Adrenal gland (tissue), 12 donors: ENCODE measurements around the gene BDKRB1. TPM values are rescaled to one million over a fixed set of nuclear protein-coding genes. Genes with fewer than 3 reads are reported as not detected.

Experiments used
- DNase-seq, 7 donors: peaks; one replicate each; pipeline ENCODE4 v3.0.0-alpha.2; 2019 to 2020
- H3K27ac ChIP-seq, 5 donors: fragments of 200-600 bp; sonication (generic) in 4 of 5; 1 replicate in 3 of 5; 2 replicates in 2 of 5; pipeline versions ENCODE4 v1.5.1 to v1.8.0; 2016 to 2020; ENCODE audit warnings: mild to moderate bottlenecking in 1 of 5
- H3K27me3 ChIP-seq: fragments of 200-600 bp; 2 replicates; pipeline ENCODE4 v1.8.0; 2021
- H3K36me3 ChIP-seq, 2 donors: fragments of 200-600 bp; replicated peaks in 1 of 2; 1 replicate in 1 of 2; 2 replicates in 1 of 2; pipeline versions ENCODE4 v1.5.1 to v1.8.0; 2018 to 2022
- H3K4me1 ChIP-seq, 2 donors: fragments of 200-600 bp; replicated peaks in 1 of 2; 1 replicate in 1 of 2; 2 replicates in 1 of 2; pipeline versions ENCODE4 v1.5.1 to v1.8.0; 2018 to 2021
- H3K4me3 ChIP-seq, 4 donors: fragments of 200-600 bp; sonication (generic) in 3 of 4; one replicate each; pipeline ENCODE4 v1.5.1; 2016 to 2018
- H3K9me3 ChIP-seq, 3 donors: fragments of 200-600 bp; sonication (generic) in 1 of 3; replicated peaks in 1 of 3; 1 replicate in 2 of 3; 2 replicates in 1 of 3; pipeline versions ENCODE4 v1.5.1 to v1.8.0; 2016 to 2021
- POLR2A ChIP-seq, 2 donors: fragments of 450-650 bp; IDR thresholded peaks; one replicate each; pipeline ENCODE4 v1.6.1; 2017; ENCODE audit warnings: antibody characterized with exemption in 2 of 2, mild to moderate bottlenecking in 2 of 2, moderate library complexity in 1 of 2
- WGBS, 4 donors: extraction: QIAGEN DNeasy Blood & Tissue Kit in 2 of 4; methylation state at CpG; one replicate each; pipeline versions ENCODE4 v1.1.5 to v1.1.7; 2013 to 2017; 5-methylcytosine and 5-hydroxymethylcytosine counted together
- intact Hi-C, 2 donors: fragments of 100-400 bp; cut with DNase I; formaldehyde crosslinking; loops; one replicate each; pipeline versions ENCODE4 v1.14.1 to v1.15.0; 2022 to 2023
- polyA plus RNA-seq, 3 donors: library from polyadenylated mRNA; stranded (reverse); fragments of 200-250 nt in 2 of 3; fragments of 350-450 nt in 1 of 3; fragmentation: Illumina TruSeq in 1 of 3; extraction: RNeasy Lipid Tissue Mini Kit (QIAGEN cat#74804) in 1 of 3; gene quantifications; one replicate each; pipeline ENCODE4 v1.2.3, GENCODE V29; 2013 to 2014
- total RNA-seq, 9 donors: library from RNA; depleted of rRNA in 4 of 9; stranded (reverse); fragments of >200 nt in 4 of 9; fragments of 120-200 nt in 1 of 9; fragmentation: NEBNext Ultra II Directional in 1 of 9; extraction: Animal tissue kit (Norgen Biotek cat#: 25700) in 1 of 9; gene quantifications; one replicate each; pipeline versions ENCODE4 v1.1.0 to v1.2.4, GENCODE V29; 2013 to 2023
- TF ChIP-seq, protein P1 (sequence below), 6 experiments: fragments of 450-650 bp in 4 of 6; fragments of 200-600 bp in 2 of 6; sonication (generic) in 1 of 6; IDR thresholded peaks; 1 replicate in 5 of 6; 2 replicates in 1 of 6; pipeline versions ENCODE4 v1.5.1 to v1.8.0; 2016 to 2021; ENCODE audit warnings: antibody characterized with exemption in 6 of 6, mild to moderate bottlenecking in 2 of 6, moderate library complexity in 1 of 6
- donor health status: healthy with polysubstance abuse.
- donor health status: Bipolar disorder and iron deficiency.
- donor health status: DM: yes; HTN: yes; CAD: no.
- donor health status: DM: no; HTN: no; CAD: no.
- donor health status: DM: no; HTN: no; CAD: no.
- donor health status: DM: yes; HTN: yes; CAD: no.

The BDKRB1 gene
- total and polyA plus RNA-seq, 12 donors = 0.25 to 0.98 (median 0.88) TPM; not detected in 9

DNA sequence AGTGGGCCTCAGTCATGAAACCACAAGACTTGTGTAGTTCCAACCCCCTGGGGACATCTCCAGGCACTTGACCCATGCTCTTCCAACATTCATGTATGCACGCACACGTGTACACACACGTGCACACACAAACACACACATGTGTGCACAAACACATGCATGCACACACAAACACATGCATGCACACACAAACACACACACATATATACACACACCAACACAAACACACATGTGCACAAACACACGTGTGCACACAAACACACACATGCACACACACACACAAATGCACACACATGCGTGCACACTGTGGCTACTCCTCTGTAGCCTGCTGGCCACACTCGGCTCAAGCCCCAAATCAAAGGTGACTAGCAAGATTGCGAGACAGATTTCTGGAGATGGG lies 28.6 kb upstream of the BDKRB1 start:
- TF ChIP-seq, protein P1, sequence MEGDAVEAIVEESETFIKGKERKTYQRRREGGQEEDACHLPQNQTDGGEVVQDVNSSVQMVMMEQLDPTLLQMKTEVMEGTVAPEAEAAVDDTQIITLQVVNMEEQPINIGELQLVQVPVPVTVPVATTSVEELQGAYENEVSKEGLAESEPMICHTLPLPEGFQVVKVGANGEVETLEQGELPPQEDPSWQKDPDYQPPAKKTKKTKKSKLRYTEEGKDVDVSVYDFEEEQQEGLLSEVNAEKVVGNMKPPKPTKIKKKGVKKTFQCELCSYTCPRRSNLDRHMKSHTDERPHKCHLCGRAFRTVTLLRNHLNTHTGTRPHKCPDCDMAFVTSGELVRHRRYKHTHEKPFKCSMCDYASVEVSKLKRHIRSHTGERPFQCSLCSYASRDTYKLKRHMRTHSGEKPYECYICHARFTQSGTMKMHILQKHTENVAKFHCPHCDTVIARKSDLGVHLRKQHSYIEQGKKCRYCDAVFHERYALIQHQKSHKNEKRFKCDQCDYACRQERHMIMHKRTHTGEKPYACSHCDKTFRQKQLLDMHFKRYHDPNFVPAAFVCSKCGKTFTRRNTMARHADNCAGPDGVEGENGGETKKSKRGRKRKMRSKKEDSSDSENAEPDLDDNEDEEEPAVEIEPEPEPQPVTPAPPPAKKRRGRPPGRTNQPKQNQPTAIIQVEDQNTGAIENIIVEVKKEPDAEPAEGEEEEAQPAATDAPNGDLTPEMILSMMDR (IDR thresholded peaks at IDR 0.05) = no peak
- TF ChIP-seq POLR2A (IDR thresholded peaks at IDR 0.05) = no peak
- no peak overlapping the region for H3K27ac ChIP-seq
- DNase-seq = no peak
- H3K9me3 ChIP-seq = no peaks in the 10 kb centered on the region
- no peak overlapping the region for H3K4me3 ChIP-seq
- intact Hi-C loops = no loop called here
- no peaks in the 10 kb centered on the region for H3K4me1 ChIP-seq
- H3K36me3 ChIP-seq = no peaks in the 10 kb centered on the region
- H3K27me3 ChIP-seq = no peaks in the 10 kb centered on the region
- WGBS, 4 donors = 78 to 92% (median 82%) methylated on average over 1 to 7 of the region's 7 CpGs

DNA sequence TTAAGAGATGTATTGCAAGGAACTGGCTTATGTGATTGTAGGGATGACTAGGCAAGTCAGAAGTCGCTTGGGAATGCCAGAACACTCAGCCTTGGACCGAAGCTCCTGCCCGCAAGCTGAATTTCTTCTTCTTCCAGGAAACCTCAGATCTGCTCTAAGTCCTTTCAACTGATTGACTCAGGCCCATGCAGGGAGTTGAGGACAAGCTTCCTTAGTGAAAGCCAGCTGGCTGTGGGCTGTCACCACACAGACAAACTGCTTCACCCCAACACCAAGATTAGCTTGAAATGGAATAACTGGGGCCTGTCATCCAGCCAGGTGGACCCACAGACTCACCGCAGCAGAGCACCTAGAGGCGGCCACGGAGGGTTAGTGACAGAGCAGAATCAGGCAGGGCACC lies 26.7 kb upstream of the BDKRB1 start:
- intact Hi-C loops = no loop called here
- no peak for TF ChIP-seq POLR2A (IDR thresholded peaks at IDR 0.05)
- TF ChIP-seq, protein P1 (IDR thresholded peaks at IDR 0.05) = no peak
- 90 to 97% (median 94%) methylated on average over 6 of the region's 6 CpGs for WGBS, 4 donors
- H3K4me3 ChIP-seq = no peak overlapping the region
- H3K27me3 ChIP-seq = no peaks in the 10 kb centered on the region
- H3K36me3 ChIP-seq = no peaks in the 10 kb centered on the region
- no peak overlapping the region for H3K27ac ChIP-seq
- H3K9me3 ChIP-seq = no peaks in the 10 kb centered on the region
- no peaks in the 10 kb centered on the region for H3K4me1 ChIP-seq
- no peak for DNase-seq

DNA sequence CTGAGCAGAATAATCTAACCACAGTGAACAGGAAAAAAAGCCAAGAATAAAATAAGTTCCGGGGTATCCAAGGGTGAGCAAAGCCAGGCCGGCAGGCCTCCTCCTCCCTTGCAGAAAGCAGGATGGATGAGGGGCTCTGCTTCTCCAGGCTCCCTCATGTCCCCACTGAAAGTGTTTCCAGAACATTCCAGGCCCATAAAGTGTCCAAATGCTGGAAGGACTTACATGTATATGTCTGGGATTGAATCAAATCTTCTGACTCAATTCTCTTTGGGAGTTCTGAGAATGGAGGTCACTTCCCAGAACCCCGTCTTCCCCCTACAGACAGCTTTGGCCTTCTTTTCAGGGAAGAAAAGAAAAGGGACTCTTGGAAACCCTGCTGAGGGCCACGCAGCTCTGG lies 25.0 kb upstream of the BDKRB1 start:
- TF ChIP-seq, protein P1 (IDR thresholded peaks at IDR 0.05) = no peak
- TF ChIP-seq POLR2A (IDR thresholded peaks at IDR 0.05) = no peak

DNA sequence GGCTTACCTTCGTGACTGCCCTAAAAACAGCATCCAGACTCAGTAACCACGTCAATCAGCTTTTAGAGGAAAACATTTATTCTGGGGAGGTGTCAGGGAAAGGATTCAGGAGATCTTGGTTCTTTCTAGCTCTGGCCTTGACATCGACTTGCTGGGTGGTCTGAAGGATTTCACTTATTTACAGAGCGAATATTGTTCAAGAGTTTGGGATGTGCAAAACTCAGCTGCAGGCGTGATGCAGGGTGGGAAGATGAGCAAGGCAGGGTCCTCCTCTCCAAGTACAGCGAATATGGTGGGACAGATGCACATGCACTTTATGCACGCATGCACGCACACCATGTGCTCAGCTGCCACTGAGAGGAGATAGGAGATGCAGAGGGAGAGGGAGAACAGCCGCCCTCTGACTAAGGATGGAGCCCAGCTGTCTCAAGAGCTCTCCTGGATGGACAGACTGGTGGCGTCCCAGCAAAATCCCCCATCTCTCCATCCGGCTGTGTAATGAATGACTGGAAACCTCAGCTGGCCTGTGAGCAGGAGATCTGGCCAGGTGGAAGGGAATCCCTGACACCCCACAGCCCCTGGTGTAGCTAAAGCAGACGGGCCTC lies 24.4 kb upstream of the BDKRB1 start:
- Histone ChIP-seq H3K9me3 (no peaks in the 10 kb centered on the region), H3K4me3 (no peak overlapping the region), H3K4me1 (no peaks in the 10 kb centered on the region), H3K27ac (no peak overlapping the region), H3K36me3 (no peaks in the 10 kb centered on the region), H3K27me3 (no peaks in the 10 kb centered on the region)
- intact Hi-C loops = no loop called here
- DNase-seq = no peak
- WGBS, 4 donors = 72 to 87% (median 78%) methylated on average over 10 to 12 of the region's 12 CpGs
- TF ChIP-seq, protein P1 (IDR thresholded peaks at IDR 0.05) = no peak
- no peak for TF ChIP-seq POLR2A (IDR thresholded peaks at IDR 0.05)

More for the DNA sequence above, 25.0 kb upstream of the BDKRB1 start:
- Histone ChIP-seq H3K4me3 (no peak overlapping the region), H3K36me3 (no peaks in the 10 kb centered on the region), H3K4me1 (no peaks in the 10 kb centered on the region), H3K27me3 (no peaks in the 10 kb centered on the region), H3K27ac (no peak overlapping the region), H3K9me3 (no peaks in the 10 kb centered on the region)
- 80 to 87% (median 82%) methylated on average over 4 of the region's 4 CpGs for WGBS, 4 donors
- no peak for DNase-seq
- intact Hi-C loops = no loop called here
